GM12892 (cell line): ENCODE results near the gene PHF19.
A peak's percentile ranks its signal among the peaks of the same experiment; 100 is the strongest.

Experiments used
- DNase-seq: peaks from one replicate; pipeline ENCODE4 v3.0.0; 2011; ENCODE audit not compliant: insufficient read length
- FAIRE-seq: peaks from 2 replicates; lab custom pipeline; 2011; peaks lifted over from hg19 to GRCh38; lab: Jason Lieb, UNC
- POLR2A ChIP-seq: IDR thresholded peaks from 2 replicates; pipeline ENCODE4 v1.6.1; 2011; ENCODE audit warnings: low read depth, low read length, control low read depth
- POLR2AphosphoS5 ChIP-seq: IDR thresholded peaks from 2 replicates; pipeline ENCODE4 v1.6.1; 2011; ENCODE audit warnings: low read depth, low read length, control low read depth
- TAF1 ChIP-seq: IDR thresholded peaks from 2 replicates; pipeline ENCODE4 v1.6.1; 2011; ENCODE audit warnings: low read depth, mild to moderate bottlenecking, control low read depth, low read length, borderline replicate concordance

PHF19 gene

DNA sequence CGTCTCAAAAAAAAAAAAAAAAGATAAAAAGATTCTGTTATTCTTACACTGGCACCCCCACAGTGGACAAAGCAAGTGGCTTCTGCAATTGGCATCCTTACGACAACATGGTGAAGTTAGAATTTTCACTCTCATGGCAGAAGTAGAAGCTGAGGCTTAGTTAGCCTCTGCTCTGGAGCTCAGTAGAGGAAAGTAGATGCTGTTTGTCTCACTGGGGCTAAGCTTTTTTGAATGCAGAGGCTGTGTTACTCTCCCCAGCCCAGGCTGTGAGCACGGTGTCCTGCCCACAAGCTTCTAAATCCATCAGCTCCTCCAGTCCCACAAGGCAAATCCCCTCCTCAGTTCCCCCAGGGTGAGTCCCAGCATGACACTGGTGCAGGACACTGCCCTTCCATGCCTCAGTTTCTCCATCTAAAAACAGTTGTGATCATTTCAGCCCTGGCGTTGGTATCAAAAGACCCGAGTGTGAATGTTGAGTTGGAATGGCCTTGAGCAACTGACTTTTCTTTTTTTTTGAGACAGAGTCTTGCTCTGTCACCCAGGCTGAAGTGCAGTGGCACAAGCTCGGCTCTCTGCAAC is 22.6 kb upstream of the PHF19 start:
- TF ChIP-seq POLR2AphosphoS5, result peak; percentile 86
- no peak for TF ChIP-seq TAF1
- TF ChIP-seq POLR2A, result peak; percentile 59; the same call in 1 of the 2 replicates
- FAIRE-seq (no peak), DNase-seq (no peak)

DNA sequence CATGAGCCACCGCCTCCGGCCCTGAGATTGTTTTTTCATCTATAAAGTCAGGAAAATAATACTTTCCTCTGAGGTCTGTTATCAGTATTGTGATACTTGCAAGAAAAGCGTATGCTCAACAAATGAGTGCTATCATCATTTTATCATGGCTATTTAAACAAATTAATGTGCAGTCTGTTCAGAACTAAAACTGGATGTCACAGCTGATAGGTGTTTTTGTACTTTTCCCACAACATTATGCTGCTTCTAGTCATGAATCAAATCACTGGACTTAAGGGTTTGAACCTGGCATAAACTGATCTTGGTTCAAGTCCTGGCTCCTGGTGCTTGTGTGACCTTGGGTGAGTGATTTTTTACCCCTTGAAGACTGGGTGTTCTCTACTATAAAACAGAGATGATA is 21.4 kb upstream of the PHF19 start:
- TF ChIP-seq POLR2AphosphoS5, result peak; percentile 56; the same call in 1 of the 2 replicates
- TF ChIP-seq TAF1, result no peak
- peak; percentile 36; the same call in 1 of the 2 replicates for TF ChIP-seq POLR2A
- FAIRE-seq, result no peak

DNA sequence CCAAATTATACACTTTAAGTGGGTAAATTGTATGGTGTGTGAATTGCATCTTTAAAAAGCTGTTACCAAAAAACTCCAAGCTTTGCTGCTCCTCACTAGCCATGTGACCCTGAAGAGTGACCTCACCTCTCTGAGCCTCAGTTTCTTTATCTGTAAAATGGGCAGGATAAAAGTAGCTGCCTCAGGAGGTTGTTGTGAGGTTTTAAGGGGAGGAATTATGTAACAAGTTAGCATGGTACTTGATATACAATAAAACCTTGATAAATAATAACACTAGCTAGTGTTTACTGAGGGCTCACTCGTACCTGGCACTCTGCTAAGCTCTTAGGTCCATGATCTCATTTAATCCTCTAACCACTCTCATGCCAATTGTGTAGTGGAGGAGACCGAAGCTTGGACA is 19.0 kb upstream of the PHF19 start:
- DNase-seq, result no peak
- no peak for TF ChIP-seq POLR2AphosphoS5
- peak; percentile 26; the same call in 1 of the 2 replicates for TF ChIP-seq POLR2A
- no peak for TF ChIP-seq TAF1
- FAIRE-seq, result no peak

More for the DNA sequence above, 21.4 kb upstream of the PHF19 start:
- DNase-seq, result no peak

DNA sequence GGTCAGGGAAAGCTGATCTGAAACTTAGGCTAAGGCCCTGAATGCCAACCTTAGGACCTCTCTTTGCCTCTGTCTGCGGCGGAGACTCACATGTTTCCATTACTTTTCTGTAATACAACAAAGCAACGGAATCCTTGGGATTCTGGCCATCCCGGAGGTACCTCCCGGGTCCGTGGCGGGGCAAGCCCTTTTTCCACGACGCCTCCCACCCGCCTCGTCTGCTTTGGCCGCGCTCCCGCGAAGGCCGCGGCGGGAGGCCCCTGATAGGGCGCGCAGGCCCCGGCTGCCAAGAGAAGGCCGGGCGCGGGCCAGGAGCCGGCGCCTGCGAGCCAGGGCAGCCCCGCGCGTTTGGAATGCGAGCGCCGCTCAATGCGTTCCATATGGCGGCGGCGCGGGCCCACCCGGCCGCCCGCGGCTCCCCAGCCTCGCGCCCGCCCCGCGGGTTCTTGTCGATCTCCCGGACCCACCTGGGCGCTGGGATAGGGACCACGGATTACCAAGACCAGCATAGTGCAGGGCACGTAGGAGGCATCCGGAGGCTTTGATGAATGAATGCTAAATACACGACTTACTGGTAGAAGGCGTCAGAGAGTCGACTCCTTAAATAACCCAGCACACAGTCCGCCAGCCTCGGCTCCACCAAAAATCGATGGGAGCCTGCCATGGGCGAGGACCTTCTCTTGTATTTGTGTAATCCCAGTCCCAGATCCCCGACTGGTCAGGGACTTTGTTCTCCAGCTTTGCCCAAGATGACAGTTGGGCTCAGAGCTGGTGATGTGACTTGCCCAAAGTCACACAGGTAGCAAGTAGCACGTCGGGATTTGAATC is 17.5 kb upstream of the PHF19 start:
- no peak for DNase-seq
- TF ChIP-seq POLR2AphosphoS5 (peak; percentile 62; the same call in 1 of the 2 replicates), POLR2A (no peak; the same call in 1 of the 2 replicates)
- no peak for FAIRE-seq

DNA sequence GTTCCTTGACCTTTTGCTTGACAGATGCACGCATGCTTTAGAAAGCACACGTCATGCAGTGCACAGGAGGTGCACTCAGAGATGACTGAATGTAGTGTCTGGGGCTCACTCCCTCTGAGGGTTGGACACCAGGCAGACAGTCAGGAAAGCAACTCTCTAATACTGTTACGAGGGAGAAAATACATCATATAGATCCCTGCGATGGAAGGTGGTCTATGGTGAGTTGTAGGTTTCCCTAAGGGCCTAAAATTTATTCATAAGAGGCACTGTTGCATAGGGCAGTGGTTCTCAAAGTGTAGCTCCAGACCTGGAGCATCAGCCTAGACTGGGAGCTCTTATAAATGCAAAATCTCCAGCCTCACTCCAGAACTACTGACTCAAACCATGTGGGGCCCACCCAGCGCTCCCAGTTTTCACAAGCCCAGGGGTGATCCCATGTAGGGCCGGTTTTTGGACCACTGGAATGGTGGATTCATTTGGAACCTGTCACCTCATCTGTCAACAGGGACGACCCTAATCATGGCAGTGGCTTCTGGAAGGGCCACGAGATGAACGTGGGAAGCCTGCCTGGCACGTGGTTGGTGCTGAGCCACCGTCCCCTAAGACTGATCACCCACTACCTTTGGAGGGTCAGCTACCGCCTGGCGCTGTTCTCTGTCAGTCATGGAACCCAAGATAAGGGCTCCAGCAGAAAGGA is 16.8 kb upstream of the PHF19 start:
- FAIRE-seq (peak; percentile 85), DNase-seq (no peak)
- TF ChIP-seq POLR2AphosphoS5, result peak; percentile 54; the same call in 1 of the 2 replicates
- 0 out of 2 replicates have a peak, but pooled peaks have one; percentile 42 for TF ChIP-seq TAF1
- TF ChIP-seq POLR2A, result peak; percentile 33; the same call in 1 of the 2 replicates

DNA sequence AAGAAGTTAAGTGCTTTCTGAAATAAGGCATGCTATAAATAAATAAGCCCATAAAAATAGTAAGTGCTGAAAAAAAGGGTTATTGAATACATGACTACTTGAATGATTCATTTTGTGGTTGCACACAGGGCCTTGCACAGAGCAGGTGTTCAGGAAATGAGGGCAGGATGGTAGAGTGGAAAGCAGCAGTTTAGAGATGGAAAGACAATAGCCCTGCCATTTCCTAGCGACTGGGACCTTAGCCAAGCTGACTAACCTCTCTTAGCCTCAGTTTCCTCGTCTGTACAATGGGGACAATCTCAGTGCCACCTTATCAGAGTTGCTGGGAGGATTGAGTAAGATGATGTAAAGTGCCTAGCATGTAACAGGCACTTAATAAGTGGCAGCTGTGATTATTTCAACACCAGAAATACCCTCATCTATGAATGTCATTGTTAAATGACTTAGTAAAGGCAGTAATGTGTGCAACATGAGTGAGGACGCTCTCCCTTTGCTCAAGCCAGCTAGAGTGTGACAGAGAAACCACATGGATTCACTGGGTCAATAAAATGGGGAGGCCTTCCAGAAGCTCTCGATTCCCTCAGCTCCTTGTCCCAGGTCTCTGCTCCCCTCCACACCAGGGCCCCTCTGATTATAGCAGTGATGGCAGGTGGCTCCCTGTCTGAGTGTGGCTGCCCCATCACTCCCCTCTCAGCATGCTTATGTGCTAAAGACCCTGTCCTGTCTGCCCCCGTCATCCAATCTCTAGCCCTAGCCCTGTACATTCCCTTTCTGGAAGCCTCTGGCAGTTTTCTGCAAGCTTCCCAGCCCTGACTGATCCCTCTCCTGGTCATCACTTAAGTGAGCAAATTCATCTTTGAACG is 16.0 kb upstream of the PHF19 start:
- FAIRE-seq, result peak; percentile 92
- TF ChIP-seq TAF1 (no peak), POLR2AphosphoS5 (peak; percentile 68), POLR2A (0 out of 2 replicates have a peak, but pooled peaks have one; percentile 14)
- peak; percentile 57 for DNase-seq

DNA sequence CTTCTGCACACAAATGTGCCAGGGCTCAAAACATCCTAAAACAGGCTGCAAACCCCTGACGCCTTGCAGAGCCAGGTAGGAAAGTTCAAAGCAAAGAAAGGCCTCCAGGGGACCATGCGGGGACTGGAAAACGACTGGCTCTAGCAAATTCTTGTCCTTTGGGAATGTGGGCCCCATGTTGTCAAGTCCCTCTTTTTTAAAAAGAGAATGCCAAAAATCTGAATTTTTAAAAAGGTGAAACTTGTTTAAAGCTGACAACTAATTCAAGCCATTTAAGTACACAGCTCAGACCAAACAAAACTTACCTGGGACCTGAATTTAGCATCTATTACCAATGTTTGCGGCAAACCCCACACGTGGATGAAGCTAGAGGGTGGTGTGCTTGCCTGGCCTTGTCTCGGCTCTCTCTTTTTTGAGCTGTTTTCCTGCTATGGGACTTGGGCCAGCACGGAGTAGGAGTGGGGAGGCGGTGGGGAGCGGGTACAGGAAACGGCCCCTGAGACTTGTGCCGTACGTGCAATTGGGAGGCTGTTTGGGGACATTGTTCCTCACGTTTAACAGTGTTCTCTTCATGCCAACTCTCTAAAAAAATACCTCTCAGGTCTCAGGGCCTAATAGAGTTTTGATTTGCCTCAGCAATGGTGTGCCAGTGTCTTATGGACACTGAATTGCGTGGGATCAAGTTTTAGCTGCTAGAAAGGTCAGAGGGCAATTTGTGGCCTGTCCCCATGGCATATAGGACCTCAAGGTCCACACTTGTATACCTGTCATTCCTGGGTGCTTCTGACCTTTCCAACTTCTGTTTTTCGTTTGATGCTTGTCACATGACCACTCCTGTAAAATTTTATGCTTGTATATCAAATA is 15.1 kb upstream of the PHF19 start:
- TF ChIP-seq POLR2AphosphoS5 (no peak; the same call in 1 of the 2 replicates), TAF1 (0 out of 2 replicates have a peak, but pooled peaks have one; percentile 30), POLR2A (0 out of 2 replicates have a peak, but pooled peaks have one; percentile 55)
- peak; percentile 9 for FAIRE-seq
- DNase-seq, result no peak

DNA sequence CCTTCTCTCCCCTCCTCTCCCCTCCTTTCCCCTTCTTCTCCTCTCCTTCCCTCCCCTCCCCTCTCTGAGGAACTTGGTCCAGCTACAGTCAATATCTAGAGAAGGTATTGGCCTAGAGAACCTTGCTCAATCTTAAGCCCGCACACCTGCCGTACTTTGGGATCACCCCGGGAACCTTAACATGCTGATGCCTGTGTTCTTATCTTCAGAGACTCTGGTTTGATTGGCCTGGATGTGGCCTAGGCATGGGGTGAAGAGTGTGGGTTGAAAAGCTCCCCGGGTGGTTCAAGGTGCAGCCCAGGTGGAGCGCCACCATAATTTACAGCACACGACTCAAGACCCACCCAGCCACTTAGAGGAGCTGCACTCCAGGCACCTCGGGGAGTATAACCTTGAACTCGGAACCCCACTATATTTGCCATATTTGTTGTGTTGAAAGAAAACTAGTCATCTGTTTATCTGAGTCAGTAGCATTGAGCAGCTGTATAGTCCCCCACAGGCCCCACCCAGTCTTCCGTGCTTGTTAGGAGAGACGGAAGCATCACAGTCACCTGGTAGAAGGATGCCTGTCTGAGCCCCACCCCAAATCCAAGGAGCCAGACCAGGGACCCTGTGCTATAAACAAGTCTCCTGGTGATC is 14.4 kb upstream of the PHF19 start:
- peak; percentile 24 for FAIRE-seq
- no peak for DNase-seq
- TF ChIP-seq POLR2AphosphoS5, result no peak
- no peak for TF ChIP-seq TAF1
- no peak for TF ChIP-seq POLR2A
